Right lobe of liver (tissue), 4 donors: Measurements from ENCODE around the gene RGS6.

Experiments
- POLR2A ChIP-seq: fragments of 450-650 bp; IDR thresholded peaks from one replicate; pipeline ENCODE4 v1.6.1; 2017; ENCODE audit warnings: antibody characterized with exemption, mild to moderate bottlenecking
- TF ChIP-seq, protein P1 (sequence below), 4 donors: fragments of 200-600 bp in 3 of 4; fragments of 450-650 bp in 1 of 4; IDR thresholded peaks; one replicate each; pipeline versions ENCODE4 v1.5.1 to v1.8.0; 2016 to 2022; ENCODE audit warnings: antibody characterized with exemption in 4 of 4, mild to moderate bottlenecking in 2 of 4
- donor health status: DM: no; HTN: no; CAD: no.
- donor health status: DM: no; HTN: no; CAD: no.
- donor health status: DM: no; HTN: yes; CAD: no.

DNA sequence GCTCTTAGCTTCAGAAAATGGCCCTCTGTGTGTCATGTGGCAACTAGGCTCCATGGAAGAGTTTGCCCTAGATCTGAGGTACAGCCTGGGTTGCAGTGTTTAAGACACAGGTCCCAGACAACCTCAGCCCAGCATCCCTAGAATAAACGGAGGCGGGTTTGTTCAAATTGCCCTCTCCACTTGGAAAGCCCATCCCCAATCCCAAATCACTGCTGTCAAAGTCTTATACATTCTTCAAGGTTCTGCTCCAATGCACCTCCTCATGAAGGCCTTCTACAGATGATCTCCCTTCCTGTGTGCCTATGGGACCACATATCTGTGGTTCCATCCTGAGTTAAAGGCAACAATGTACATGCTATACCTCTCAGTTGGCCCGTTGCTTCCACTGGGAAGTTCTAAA, 671.9 kb downstream of the RGS6 start:
- TF ChIP-seq, protein P1, sequence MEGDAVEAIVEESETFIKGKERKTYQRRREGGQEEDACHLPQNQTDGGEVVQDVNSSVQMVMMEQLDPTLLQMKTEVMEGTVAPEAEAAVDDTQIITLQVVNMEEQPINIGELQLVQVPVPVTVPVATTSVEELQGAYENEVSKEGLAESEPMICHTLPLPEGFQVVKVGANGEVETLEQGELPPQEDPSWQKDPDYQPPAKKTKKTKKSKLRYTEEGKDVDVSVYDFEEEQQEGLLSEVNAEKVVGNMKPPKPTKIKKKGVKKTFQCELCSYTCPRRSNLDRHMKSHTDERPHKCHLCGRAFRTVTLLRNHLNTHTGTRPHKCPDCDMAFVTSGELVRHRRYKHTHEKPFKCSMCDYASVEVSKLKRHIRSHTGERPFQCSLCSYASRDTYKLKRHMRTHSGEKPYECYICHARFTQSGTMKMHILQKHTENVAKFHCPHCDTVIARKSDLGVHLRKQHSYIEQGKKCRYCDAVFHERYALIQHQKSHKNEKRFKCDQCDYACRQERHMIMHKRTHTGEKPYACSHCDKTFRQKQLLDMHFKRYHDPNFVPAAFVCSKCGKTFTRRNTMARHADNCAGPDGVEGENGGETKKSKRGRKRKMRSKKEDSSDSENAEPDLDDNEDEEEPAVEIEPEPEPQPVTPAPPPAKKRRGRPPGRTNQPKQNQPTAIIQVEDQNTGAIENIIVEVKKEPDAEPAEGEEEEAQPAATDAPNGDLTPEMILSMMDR (IDR thresholded peaks at IDR 0.05): no peak
- no peak for TF ChIP-seq POLR2A
